HG02571 (cell line): Measurements from ENCODE around the gene TBC1D8.

Source experiments
- ATAC-seq: cut with Tn5 transposase; IDR thresholded peaks from one replicate; pipeline ENCODE4 v1.9.1; 2021; ENCODE audit warnings: mild to moderate bottlenecking, moderate library complexity; ENCODE audit not compliant: unreplicated experiment

The TBC1D8 gene

GRCh38 chr2:100963026-100963375 lies 188.2 kb downstream of the TBC1D8 start:
- no peak for ATAC-seq

GRCh38 chr2:100962366-100963025 lies 188.7 kb downstream of the TBC1D8 start:
- no peak for ATAC-seq

DNA sequence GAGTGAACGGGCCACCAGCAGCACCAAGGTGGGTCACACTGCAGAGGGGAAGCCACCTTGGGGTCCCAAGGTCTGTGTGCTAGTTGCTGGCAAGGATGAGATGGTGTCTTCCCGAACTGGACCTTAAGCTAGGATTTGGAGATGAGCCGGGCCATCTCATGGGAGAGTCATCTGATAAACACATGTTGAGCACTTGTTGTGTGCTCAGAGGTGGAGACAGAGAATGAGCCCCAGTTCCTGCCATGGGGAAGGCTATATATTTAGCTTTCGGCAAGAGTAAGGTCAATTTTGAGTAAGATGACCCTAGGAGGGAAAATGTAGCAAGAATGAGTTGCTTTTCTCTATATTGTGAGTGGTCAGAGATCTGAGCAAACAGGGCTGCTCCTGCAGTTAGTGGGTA lies 190.5 kb downstream of the TBC1D8 start:
- no peak for ATAC-seq

DNA sequence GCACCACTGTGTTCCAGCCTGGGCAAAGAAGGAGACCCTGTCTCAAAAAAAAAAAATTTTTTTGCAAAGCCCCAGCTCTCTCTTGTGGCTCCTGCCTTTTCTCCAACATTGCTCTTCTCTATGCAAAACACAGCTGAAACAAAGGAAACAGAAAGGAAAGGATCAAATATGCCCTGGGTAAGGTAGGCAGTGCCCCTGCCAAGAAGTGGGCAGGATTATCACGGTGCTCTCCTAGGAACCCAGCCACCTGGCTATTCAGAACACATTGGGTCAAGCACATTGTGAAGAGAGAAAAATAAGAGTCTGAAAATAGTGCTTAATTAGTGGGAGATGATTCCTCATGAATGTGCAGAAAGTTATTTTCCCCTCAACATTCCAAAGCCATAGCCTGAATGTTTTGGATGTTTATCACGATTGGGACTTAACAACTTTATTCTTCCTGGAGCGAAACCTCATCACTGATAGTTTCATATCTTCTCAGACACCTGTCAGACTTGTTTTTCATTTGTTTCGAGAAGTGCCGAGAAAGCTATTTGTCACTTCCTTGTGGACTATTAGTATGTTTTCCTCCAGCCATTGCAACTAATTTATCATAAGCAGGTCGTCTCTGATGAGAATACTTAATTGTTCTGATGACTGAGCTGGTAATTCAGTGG lies 191.8 kb downstream of the TBC1D8 start:
- no peak for ATAC-seq

- no peak for ATAC-seq
These were observed 193.1 kb downstream of the TBC1D8 start for GRCh38 chr2:100957996-100958653.
